Right atrium auricular region (tissue), 2 donors: ENCODE data around the gene KRT10. TPM values are rescaled to one million over a fixed set of nuclear protein-coding genes. Genes with fewer than 3 reads are reported as not detected.

Experiments
- DNase-seq: peaks from one replicate; pipeline ENCODE4 v3.0.0-alpha.2; 2019; ENCODE audit warnings: low spot score
- H3K27ac ChIP-seq, 2 donors: fragments of 200-600 bp; sonication (generic); 1 replicate in 1 of 2; 2 replicates in 1 of 2; pipeline ENCODE4 v1.5.1; 2016 to 2019
- H3K27me3 ChIP-seq, 2 donors: fragments of 200-600 bp; sonication (generic); one replicate each; pipeline versions ENCODE4 v1.5.1 to v1.6.0; 2017 to 2019
- H3K36me3 ChIP-seq: fragments of 200-600 bp; sonication (generic); one replicate; pipeline ENCODE4 v1.5.1; 2016
- H3K4me1 ChIP-seq, 2 donors: fragments of 200-600 bp; sonication (generic); one replicate each; pipeline versions ENCODE4 v1.5.1 to v1.6.0; 2017 to 2019
- H3K4me3 ChIP-seq, 2 donors: fragments of 200-600 bp; sonication (generic); 1 replicate in 1 of 2; 2 replicates in 1 of 2; pipeline ENCODE4 v1.5.1; 2017 to 2019; ENCODE audit warnings: mild to moderate bottlenecking in 1 of 2, moderate library complexity in 1 of 2
- H3K9me3 ChIP-seq, 2 donors: fragments of 200-600 bp; sonication (generic); one replicate each; pipeline ENCODE4 v1.5.1; 2019
- total RNA-seq, 2 donors: library from RNA; depleted of rRNA; stranded (reverse); fragments of >200 nt; gene quantifications; one replicate each; pipeline ENCODE4 v1.1.0, GENCODE V29; 2016
- TF ChIP-seq, protein P1 (sequence below), 2 donors: fragments of 200-600 bp; sonication (generic); IDR thresholded peaks; one replicate each; pipeline ENCODE4 v1.5.1; 2019; ENCODE audit warnings: antibody characterized with exemption in 2 of 2

KRT10 gene
- total RNA-seq, 2 donors from 2014 or later = 18.9 to 21.5 TPM

DNA sequence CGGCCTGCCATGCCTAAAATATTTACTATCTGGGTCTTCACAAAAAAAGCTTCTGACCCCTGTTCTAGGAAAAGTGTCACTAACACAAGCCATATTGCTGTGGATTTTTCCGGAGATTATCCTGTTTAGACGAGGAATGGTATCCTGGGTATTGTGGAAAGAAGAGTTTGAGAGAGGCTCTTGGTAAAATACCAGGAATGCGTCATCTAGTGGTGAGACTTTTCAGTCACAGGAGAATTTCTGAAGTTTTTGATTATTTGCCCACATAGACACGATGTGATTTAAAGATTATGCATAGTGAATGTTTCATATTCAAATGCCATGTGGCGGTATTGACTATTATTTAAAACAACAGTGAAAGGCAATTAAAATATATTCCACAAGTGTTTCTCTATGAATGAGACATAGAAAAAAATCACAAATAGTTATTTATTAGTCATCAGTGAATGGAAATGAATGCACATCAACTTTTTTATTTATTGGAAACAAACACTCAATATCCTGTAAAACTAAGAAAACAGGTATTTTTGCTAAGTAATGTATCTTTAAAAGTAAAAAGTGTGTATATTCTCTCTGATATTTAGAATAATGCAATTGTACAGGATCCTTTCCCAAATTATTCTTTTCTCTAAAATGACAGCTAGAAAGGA is 30.5 kb downstream of the KRT10 start:
- no peaks in the 10 kb centered on the region for H3K36me3 ChIP-seq
- H3K27ac ChIP-seq = no peak overlapping the region
- H3K27me3 ChIP-seq = peaks cover 0 to 3% of the 10 kb centered on the region in 2 donors
- TF ChIP-seq, protein P1, sequence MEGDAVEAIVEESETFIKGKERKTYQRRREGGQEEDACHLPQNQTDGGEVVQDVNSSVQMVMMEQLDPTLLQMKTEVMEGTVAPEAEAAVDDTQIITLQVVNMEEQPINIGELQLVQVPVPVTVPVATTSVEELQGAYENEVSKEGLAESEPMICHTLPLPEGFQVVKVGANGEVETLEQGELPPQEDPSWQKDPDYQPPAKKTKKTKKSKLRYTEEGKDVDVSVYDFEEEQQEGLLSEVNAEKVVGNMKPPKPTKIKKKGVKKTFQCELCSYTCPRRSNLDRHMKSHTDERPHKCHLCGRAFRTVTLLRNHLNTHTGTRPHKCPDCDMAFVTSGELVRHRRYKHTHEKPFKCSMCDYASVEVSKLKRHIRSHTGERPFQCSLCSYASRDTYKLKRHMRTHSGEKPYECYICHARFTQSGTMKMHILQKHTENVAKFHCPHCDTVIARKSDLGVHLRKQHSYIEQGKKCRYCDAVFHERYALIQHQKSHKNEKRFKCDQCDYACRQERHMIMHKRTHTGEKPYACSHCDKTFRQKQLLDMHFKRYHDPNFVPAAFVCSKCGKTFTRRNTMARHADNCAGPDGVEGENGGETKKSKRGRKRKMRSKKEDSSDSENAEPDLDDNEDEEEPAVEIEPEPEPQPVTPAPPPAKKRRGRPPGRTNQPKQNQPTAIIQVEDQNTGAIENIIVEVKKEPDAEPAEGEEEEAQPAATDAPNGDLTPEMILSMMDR (IDR thresholded peaks at IDR 0.05) = peak; percentile 40 to 64
- DNase-seq = no peak
- H3K4me3 ChIP-seq = no peak overlapping the region
- no peaks in the 10 kb centered on the region for H3K9me3 ChIP-seq
- no peaks in the 10 kb centered on the region for H3K4me1 ChIP-seq

DNA sequence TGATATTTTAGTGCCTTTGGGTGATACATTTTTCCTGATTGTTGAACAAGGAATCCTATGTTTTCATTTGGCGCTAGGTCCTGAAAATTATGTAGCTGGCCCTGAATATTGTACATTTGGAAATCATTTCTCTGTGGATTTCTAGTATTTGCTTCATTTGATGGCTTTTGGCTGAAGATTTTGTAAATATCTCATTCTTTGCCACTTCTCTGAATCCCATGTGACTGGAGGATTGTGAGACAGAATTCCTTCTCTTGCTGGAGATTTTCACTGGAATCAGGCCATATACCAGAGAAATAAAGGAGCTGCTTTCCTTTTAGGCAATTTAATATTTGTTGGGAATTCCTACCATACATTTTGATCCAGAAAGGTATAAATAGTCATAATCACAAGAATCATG is 31.3 kb downstream of the KRT10 start:
- H3K27me3 ChIP-seq = peaks cover 0 to 3% of the 10 kb centered on the region in 2 donors
- H3K27ac ChIP-seq = no peak overlapping the region
- H3K4me3 ChIP-seq = no peak overlapping the region
- no peaks in the 10 kb centered on the region for H3K36me3 ChIP-seq
- no peaks in the 10 kb centered on the region for H3K4me1 ChIP-seq
- TF ChIP-seq, protein P1 (IDR thresholded peaks at IDR 0.05) = no peak
- H3K9me3 ChIP-seq = no peaks in the 10 kb centered on the region
- no peak for DNase-seq

DNA sequence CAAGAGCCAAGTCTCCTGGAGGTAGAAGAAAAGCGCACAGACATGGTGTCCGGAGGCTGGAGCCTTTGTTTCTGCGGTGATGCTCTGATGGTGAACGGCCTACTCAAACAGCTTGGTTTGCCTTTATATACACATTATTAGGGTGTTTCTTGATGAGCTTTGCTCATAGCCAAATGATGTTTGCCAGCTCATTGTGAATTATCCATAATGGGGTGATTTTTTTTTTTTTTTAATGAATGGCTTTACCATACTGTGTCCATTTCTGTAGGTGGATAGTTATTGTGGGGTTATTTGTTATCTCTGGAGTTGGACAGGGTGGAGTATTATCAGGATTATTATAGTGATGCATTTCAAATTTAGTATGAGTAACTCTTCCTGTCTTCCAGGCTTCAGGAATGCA is 40.0 kb downstream of the KRT10 start, which contains the start of gene KRT27:
KRT27 (minus strand) TSS at position 101 of the 400 bp plus-strand sequence; CDS start at position 44, 57 bp downstream.
- no peaks in the 10 kb centered on the region for H3K36me3 ChIP-seq
- TF ChIP-seq, protein P1 (IDR thresholded peaks at IDR 0.05) = no peak
- DNase-seq = no peak
- H3K4me3 ChIP-seq = no peak within 1 kb of the TSS
- H3K27me3 ChIP-seq = peaks cover 0 to 3% of the 10 kb centered on the region in 2 donors
- no peaks in the 10 kb centered on the region for H3K4me1 ChIP-seq
- H3K9me3 ChIP-seq = no peaks in the 10 kb centered on the region
- H3K27ac ChIP-seq = no peak within 1 kb of the TSS

DNA sequence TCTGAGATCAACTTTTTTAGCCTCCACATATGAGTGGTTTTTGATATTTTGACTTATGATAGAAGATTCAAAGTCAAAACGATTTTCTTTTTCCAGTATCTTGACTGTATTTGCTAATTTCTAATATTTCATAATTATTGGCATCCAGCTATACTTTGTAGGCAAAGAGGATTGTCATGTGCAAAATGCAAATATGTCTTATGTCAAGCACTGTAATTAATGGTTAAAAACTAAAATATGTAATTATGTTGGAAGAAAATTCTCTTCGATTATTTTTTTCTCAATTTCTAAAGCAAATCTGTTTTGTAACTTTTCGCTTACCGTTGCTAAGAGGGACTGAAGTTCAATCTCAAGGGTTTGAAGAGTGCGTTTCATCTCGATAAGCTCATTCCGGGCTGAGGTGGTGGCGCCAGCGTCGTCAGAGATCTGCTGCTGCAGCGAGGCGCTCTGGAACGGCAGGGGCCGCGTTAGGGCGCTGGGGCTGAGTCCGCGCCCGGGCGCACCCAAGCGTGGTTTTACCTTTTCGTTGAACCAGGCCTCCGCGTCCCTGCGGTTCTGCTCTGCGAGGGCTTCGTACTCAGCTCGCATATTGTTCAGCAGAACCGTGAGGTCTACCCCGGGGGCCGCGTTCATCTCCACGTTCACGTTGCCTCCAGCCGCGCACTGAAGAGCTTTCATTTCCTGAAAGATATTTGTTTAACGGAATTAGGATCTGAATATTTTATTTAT is 43.1 kb downstream of the KRT10 start:
- peaks cover 0 to 3% of the 10 kb centered on the region in 2 donors for H3K27me3 ChIP-seq
- no peaks in the 10 kb centered on the region for H3K9me3 ChIP-seq
- no peak overlapping the region for H3K27ac ChIP-seq
- DNase-seq = no peak
- H3K4me1 ChIP-seq = no peaks in the 10 kb centered on the region
- TF ChIP-seq, protein P1 (IDR thresholded peaks at IDR 0.05) = no peak
- H3K36me3 ChIP-seq = no peaks in the 10 kb centered on the region
- H3K4me3 ChIP-seq = no peak overlapping the region

DNA sequence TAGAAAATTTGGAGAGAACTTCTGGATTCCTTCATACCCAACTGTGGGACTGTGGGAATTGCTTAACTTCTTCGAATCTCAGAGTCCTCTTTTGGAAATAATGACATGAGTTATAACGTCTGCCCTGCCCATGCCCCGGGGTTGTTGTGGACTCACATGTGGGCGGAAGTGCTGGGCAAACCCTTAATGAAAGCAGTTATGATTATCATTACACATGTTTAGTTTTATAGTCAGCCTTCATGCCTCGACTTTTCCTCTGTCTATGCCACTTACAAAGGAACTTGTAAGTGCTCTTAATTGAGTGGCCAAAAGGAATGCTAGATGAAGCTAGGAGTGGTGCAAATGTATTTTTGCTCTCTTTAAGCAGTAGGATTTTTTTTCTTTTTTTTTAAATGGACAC is 44.0 kb downstream of the KRT10 start:
- Histone ChIP-seq H3K9me3 (no peaks in the 10 kb centered on the region), H3K27me3 (peaks cover 0 to 3% of the 10 kb centered on the region in 2 donors), H3K36me3 (no peaks in the 10 kb centered on the region), H3K27ac (no peak overlapping the region), H3K4me3 (no peak overlapping the region), H3K4me1 (no peaks in the 10 kb centered on the region)
- DNase-seq = no peak
- TF ChIP-seq, protein P1 (IDR thresholded peaks at IDR 0.05) = no peak
